ENCODE measurements around the gene NAXD.
"Not testable (repeated sequence)": the region's sequence is repeated elsewhere in the genome, so short reads cannot be mapped to it uniquely, and the experiment has no call there.

NAXD gene

DNA sequence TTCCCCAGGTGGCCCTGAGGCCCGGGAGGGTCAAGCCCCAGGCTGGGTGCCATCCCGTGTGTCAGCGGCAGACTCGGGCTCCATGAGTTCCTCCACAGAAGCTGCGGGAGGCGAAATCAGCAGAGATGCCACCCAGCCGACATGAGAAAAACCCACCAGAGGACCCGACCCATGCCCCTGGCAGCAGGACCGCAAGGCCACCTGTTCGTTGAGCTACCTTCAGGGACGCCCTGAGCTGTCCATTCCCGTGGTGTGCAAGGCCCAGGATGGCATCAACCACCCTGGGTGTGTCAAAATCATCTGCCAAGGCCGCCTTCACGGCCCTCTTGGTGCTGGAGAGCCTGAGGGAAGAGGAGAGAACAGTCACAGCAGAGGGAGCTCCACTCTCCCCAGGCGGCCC lies 30.4 kb downstream of the NAXD start:
- no peak for DNase-seq

DNA sequence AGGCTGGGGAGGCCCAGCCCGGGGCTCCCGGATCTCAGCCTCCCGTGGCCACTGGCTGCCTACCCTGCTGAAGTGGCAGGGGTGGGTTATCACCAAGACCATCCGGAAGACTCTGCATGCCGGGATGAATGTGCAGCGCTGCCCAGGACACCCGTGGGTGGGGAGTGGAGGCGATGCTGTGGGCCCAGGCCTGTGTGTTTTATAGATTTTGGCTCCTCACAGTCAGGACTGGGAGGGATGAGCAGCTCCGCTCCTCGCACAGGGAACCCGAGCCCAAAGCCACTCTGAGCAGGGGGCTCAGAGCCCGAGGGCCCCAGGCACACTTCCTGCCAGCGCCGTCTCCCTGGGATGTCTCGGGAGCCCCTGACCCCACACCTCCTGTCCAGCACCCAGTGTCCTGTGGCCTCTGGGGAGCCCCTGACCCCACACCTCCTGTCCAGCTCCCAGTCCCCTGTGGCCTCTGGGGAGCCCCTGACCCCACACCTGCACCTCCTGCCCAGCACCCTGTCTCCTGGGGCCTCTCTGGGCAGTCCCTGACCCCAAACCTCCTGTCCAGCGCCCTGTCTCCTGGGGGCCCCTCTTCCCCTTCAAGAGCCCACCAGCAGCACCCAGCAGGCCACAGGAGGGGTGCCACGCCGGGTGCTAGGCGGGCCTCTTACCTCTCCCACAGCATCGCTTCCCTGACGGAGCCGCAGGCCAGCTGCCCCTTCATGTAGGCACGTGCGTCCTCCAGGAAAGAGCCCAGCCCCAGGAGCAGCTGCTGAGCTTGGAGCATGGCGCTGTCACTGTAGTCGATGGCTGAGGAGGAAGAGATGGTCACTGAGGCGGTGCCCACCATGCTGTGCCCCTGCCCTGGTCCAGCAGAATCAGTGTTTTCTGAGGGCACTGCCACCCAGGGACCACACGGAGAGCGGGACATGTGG lies 31.4 kb downstream of the NAXD start:
- no peak for DNase-seq

DNA sequence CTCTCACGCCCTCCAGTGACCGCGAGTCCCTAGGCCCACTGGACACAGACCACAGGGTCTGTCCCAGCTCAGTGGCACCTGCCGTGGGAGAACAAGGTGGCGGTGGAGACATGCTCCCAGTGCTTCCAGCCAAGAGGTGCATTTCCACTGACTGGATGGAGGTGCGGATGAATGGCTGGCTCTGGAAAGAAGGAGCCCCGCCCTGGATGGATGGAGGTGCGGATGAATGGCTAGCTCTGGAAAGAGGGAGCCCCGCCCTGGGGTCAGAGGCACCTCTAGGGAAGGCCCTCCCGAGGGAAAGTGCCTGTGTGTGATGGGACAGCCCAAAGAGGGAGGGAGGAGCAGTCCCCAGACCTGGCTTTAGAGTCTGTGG lies 32.0 kb downstream of the NAXD start:
- DNase-seq = no peak

DNA sequence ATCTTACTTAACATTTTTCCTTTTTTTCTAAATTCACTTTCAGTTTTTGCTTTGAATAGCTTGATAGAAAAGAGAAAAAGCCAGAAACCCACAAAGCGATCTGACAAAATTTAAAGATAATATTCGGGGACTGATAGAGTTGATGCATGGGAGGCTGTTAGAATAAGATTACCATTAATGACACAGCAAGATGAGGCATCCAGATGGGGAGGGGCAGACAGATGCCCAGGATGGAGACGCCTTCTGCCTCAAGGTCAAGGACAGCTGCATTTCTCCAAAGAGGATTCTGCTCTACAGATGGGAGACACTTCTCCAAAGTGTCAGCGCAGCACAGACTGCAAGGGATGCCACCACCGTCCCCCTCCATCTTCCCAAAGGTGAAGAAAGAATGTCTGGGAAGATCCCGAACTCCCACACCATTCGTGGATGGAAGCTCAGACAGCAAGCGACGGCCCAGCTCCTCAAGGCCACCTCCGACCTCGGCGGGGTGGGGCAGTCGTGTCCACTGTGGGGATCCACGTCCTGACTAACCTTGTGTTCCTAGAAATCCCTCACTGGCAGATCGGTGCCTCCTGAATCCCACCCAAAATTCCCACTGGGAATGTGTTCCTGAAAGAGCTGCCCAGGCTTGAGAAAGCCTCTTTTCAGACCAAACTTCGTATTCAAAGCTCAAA lies 32.9 kb downstream of the NAXD start:
- DNase-seq = no peak

DNA sequence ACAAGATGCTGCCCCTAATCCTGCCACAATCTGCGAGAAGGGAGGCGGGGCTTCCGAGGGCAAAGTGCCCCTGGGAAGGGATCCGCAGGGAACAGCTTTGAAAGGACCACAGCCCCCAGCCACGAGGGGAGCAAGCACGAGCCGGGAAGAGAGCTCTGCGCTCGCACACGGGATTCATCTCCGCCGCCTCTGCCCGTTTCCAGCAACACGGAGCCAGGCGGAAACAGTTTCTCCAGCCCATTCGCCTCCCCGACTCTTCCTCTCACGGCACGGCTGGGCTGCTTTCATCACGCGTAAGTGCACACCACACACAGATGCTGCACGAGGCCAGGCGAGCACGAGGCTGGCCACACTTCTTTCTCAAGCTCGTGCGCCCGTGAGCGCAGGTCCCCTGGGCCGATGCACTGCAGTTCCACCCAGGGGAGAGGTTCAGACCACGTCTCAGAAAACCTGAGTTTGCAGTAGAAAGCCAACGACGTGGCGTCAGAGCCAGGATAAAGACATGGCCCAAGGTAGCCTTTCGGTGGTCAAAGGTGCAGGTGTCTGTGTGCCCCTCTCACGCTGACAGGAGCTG lies 33.6 kb downstream of the NAXD start:
- no peak for DNase-seq

DNA sequence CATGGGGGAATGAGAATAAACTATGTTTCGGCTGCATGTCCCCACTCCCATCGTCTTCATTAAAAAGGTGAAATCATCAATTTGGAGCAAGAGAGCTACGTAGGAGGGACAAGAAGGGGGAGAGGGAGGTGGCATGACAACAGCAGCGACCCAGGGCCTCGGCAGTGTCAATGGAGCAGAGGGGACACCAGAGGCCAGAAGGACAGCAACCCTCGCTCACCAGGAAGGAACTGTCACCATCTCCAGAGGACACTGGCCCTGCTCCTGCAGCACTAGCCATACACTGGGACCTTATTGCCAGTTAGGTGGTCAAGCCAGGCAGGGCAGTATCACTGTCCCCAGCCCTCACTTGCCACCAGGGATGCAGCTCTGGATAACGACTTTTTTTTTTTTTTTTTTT lies 34.2 kb downstream of the NAXD start:
- no peak for DNase-seq

DNA sequence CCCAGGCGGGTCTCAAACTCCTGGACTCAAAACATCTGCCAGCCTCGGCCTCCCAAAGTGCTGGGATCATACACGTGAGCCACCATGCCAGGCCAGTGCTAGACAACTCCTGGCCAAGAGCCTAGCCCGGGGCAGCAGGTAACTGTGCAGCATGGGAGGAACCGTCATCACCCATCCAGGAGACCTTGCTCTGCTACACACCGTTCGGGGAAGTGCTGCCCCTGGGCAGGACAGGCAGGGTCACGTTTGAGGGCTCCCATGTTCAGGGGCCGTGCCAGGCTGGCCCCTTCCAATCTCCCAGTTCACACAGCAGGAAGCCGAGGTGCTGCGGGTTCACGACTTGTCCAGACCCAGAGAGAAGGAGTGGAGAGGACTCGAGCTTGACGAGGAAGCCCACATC lies 35.1 kb downstream of the NAXD start:
- no peak for DNase-seq

DNA sequence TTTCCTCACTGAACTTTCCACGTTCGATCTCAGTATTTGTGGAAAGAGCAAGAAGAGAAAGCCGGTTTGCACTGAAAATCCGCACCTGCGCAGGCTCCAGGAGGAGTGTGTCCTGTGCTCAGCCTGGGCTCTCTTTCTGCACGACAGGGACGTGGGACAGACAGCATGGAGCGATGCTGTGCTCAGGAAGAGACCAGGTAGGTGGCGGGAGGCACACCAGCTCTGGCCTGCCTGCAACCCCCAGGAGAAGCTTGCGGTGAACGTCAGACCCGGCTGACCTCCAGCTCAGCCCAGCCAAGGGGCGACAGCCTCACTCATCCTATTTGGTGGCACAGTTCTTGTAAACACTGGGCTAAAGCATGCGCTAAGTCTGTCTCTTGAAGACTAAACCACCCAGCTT lies 35.9 kb downstream of the NAXD start:
- DNase-seq = no peak

DNA sequence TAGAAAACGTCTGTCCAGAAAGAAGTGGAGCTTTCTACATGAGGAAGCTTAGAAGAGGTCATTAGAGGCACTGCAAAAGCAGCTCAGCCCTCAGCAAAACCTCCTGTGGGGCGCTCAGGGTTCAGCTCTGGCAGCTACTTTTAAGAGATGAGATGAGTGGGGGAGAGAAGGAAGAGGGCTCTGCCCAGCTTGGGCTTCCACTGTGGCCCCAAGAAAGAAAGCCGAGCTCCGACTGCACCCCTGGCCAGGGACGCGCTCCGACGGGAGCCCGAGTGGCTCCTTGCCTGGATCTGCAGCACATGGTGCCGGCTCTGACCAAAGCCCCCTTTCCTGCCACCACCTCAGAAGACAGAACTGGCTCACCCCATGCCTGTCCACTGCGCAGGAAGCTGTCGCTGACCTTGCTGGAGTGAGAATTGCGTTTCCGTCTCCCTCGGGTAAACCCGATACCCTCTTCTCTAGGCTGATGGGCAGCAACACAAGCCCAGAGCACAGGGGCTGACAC lies 36.4 kb downstream of the NAXD start:
- DNase-seq = no peak

DNA sequence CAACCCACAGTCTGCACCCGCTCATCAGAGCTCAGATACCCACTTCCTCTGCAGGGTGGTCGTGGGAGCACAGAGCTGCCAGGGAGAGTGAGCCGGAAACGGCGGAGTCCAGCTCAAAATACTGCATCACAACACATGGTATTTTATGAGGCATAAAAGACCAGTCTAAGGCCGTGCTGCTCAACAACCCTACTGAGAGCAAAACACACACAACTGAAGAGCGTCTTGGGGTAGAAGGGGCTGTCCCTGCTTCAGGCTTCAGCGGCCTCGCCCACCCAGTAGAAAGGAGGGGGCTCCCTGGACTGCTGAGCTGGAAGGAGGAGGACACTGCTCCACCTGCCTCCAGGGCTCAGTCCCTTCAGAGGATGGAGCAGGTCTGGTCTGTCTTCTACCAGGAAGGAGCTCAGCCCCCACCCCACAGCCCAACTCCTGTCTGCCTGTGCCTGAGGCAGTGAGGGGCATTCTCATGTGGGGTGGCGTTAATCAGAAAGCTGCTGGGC lies 36.9 kb downstream of the NAXD start:
- DNase-seq = no peak

DNA sequence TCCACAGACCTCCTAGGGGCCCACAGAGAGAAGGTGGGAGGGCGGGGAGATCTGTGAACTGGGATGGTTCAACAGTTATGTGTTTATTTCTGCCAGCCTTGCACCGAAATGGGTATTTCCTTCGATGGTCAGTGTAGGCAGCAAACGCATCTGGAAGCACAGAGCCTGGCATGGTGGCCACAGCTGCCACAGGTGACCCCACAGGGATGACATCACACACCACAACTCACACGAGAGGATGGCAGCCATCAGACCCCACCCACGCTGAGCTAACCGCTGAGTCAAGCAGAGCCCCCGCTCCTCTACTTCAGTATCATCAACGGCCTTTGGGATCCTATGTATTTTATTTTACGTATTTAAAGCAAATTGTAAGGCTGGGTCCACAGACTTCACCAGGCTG lies 37.4 kb downstream of the NAXD start:
- no peak for DNase-seq

DNA sequence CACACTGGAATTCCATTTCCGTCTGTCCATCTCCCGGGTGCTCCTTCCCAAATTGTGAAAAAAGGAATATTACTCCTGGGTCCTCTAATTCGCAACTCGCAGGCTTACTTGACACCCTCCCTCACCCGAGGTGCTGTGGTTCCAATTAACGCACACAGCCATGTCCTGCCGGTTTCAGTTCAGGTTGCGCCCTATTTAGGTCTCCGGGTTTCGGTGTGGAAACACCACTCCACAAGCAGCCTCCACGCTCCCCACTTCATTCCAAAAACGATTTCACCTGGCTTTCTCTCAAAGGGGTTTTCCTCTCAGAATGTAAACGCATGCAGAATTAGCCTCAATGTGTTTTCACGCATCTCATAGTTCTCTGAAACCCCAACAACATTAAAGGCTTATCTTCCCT lies 37.9 kb downstream of the NAXD start:
- no peak for DNase-seq

DNA sequence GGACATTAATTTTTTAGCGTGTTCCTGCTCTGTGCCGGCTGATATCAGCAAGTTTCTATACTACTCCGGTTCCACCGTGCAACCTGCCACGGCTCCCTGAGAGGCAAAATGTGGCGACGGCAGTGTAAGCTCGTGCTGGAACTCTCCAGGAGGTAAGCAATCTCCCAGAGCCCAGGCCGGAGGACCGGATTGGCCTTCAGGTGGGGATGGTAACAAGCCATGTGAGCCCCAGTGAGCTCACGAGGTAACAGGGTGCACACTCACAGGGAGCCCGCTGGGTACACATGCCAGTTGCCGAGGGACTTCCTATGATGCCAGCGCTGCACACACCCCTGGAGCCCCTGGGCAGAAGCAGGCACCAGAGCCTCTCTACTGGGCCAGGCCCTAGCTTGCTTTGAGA lies 38.5 kb downstream of the NAXD start:
- no peak for DNase-seq

DNA sequence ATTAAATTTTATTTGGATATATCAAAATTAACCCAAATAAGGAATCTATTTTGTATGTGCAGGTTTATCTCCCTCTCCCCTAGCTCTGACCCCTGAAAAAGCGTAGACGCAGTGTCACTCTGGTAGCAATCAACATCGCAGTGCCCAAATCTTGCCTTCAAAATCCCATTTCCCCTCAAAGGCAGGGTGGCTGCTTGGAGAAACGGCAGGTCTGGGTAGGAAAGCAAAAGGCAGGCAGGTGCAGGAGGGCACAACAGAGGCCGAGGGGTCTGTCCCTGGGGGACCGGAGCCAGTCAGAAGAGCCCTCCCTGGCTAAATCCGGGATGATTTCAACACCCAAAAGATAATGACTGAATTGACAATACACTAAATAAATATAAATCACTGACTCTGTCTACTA lies 41.9 kb downstream of the NAXD start:
- DNase-seq = no peak

DNA sequence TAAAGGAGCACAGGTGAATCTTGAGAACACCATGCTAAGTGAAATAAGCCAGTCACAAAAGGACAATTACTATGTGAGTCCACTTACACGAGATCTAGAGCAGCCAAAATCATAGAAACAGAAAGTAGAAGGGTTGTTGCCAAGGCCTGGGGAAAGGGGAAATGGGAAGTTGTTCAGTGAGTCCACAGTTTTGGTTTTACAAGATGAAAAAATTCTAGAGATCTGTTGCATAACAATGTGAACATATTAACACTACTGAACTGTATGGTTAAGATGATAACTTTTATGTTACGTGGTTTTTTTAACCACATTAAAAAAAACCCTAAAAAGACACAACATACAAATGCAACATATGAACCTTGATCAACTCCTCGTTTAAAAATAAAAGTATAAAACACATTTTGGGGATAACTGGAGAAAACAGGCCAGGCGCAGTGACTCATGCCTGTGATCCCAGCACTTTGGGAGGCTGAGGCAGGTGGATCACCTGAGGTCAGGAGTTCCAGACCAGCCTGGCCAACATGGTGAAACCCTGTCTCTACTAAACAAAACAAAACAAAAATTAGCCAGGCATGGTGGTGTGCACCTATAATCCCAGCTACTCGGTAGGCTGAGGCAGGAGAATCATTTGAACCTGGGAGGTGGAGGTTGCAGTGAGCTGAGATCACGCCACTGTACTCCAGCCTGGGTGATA lies 43.0 kb downstream of the NAXD start:
- not testable (repeated sequence) for DNase-seq

DNA sequence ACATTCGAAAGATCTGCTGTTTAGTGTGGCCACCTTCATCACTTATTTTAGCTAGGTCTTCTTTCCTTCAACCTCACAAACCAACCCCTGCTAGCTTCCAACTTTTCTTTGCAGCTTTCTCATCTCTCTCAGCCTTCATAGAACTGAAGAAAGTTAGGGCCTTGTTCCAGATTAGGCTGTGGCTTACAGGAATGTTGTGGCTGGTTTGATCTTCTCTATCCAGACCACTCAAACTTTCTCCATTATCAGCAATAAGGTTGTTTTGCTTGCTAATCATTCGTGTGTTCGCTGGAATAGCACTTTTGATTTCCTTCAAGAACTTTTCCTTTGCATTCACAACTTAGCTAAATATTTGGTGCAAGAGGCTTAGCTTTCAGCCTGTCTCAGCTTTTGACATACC lies 45.9 kb downstream of the NAXD start:
- no peak for DNase-seq

DNA sequence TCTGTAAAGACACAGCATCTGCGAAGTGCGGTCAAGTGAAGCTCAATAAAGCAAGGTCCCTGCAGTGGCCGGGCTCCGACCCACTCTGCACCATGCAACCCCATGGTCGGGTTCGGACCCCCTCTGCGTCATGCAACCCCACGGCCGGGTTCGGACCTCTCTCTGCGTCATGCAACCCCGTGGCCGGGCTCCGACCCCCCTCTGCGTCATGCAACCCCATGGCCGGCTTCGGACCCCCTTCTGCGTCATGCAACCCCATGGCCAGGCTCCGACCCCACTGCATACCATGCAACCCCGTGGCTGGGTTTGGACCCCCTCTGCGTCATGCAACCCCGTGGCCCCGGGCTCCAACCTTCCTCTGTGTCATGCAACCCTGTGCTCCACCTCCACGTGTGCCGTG lies 46.7 kb downstream of the NAXD start:
- DNase-seq = no peak

DNA sequence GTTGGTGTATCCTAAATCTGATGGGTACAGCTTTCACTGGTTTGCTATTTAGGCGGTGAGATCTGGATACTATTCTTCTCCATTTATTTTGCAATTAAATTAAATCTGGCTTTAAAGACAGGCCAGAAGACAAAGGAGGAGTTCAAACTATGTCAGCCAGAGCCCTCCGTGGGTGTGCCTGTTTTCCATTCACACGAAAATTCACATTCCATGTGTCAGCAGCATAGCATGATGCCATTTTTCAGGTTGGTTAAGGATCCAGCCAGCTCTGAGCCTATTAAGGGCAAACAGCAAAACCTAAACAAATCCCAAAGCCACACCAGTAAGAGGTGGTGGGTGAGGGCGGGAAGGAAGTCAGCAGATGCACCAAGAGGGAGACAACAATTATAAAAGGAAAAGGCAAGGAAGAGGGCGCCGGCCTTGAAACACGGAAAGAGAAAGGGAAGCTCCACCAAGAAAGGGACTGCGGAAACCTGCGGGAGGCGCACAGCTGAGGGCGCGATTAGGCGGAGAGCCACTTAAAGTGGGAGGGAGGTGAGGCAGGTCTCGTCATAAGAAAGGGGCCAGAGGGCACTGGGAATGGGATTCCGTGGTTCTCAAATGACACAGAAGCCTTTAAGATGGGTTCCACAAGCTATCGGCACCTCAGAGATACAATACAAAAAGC lies 47.6 kb downstream of the NAXD start:
- no peak for DNase-seq

DNA sequence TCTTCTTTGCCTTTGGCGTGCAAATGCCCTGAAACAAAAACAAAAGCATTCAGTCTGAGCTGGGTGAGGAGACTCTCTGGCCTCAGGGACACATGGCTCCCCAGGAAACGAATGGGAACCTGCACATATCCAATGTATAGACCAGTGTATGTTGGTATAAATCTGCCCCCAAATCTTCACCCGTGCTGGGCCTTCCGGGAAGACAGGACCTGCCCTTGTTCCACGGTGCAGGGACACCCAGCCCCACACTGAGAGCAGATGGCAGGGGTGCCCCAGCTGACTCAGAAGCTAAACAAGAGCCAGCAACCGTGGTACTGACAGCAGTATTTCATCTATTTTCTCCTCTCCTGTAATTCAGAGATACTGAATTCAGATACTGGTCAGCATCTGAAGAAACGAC lies 48.1 kb downstream of the NAXD start:
- DNase-seq = no peak

DNA sequence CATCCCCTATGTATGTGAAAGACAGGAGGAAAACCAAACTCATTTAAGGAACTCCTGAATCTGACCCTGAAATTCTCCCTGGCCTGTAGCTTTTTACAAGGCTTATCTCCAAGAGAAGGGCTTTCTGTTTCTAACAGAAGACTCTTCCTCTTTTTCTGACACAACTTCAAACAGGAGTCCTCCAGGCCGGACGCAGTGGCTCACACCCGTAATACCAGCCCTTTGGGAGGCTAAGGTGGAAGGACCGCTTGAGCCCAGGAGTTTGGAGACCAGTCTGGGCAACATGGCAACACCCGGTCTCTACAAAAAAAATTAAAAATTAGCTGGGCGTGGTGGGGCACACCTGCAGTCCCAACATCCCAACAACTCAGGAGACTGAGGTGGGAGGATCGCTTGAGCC lies 48.7 kb downstream of the NAXD start:
- no peak for DNase-seq

DNA sequence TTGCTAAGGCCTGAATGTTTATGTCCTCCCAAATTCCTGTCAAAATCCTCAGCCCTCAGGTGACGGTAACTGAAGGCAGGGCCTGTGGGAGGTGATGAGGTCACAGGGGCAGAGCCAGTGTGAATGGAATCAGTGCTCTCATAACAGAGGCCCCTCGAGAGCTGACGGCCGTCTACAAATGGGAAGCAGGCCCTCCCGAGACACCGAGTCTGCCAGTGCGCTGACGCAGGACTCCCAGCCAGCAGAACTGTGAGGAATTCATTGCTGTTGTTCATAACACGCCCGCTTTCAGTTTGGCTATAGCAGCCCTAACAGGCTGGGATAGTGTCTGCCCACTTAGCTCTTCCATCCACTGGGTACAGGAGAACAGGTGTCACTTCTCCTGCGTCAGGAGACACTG lies 49.3 kb downstream of the NAXD start:
- no peak for DNase-seq

DNA sequence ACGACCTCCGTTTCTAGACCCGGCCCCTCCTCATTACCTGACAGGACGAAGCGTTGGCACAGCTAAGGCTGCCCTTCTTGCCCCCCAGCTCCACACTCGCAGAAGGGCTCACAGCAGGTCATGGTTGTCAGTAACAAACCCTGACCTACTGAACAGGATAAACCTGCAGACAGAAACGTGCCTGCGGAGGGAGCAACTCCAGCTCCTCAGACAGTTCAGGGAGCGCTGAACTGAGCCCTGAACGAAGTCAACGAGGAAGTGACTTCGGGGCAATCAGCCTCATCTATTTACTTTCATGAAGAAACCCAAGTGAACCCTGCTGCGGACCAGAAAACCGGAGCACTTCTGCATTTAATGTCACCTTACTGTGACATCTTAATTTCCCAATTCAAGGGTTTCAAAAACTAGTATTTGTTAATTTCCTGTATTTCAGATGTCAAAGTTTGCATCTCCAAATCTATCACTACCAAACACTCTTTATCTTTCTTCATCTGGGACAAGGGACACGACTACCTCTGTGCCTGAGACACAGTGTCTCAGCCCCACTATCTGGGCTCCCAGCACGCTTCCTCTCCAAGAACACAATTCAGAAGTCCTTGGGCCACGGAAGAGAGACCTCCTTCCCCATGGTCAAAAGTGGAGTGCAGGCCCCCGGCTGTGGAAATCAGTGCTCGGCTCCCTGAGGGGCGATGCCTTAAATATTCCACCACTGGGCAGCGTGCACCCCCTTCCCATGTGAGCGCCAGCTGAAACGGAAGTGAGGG lies 50.3 kb downstream of the NAXD start:
- no peak for DNase-seq
